Measurements from ENCODE around the gene ZNF521. TPM values are rescaled to one million over a fixed set of nuclear protein-coding genes. Genes with fewer than 3 reads are reported as not detected.

The ZNF521 gene
- total RNA-seq, 6 donors from 2014 or later = 4.7 to 37.7 (median 13.8) TPM

DNA sequence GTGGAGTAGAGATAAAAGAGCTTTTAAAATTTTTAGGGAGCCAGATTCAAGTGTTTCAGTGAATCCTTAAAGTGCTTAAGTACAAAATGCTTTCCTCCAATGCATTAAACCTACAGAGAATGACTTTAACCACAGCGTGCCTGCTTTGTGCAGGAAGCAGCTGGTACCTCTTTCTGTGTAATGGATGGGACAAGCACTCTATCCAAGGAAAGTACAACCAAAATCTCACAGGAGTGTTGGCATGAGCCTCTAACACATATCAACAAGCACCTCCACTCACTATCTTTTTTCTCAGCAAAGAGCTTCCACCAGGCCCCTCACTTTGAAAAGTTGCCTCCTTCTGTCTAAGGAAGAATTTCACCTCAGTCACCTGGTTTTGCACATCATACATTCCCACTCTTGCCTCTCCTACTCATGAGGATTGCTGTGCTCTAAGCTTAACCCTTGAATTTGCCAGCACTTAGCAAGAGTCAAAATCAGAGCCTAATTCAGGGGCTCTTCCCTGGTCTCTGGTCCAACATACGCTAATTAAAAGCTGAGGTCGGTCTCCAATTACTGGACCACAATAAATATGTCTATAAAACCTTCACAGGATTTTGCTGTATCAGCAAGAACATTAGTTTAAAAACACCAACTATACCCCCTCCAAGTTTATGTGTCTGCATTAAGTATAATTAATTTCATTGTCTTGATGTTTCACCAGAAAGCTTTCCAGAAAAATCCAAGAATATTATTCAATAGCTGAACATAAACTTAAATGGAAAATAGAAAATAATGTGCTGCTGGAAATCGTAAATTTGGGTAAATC, 68.9 kb downstream of the ZNF521 start:
- WGBS, 2 donors = 77 to 86% methylated on average over 4 of the region's 4 CpGs
- Histone ChIP-seq H3K9me3 (no peaks in the 10 kb centered on the region), H3K4me1 (peaks cover 4 to 18% (median 11%) of the 10 kb centered on the region in 4 donors), H3K36me3 (no peaks in the 10 kb centered on the region), H3K27ac (no peak overlapping the region), H3K27me3 (no peaks in the 10 kb centered on the region), H3K4me3 (no peak overlapping the region)
- ATAC-seq (ENCODE audit: low FRiP score in 2 of 2) (no peak), DNase-seq (no peak)
- TF ChIP-seq POLR2A (IDR thresholded peaks at IDR 0.05) = no peak

DNA sequence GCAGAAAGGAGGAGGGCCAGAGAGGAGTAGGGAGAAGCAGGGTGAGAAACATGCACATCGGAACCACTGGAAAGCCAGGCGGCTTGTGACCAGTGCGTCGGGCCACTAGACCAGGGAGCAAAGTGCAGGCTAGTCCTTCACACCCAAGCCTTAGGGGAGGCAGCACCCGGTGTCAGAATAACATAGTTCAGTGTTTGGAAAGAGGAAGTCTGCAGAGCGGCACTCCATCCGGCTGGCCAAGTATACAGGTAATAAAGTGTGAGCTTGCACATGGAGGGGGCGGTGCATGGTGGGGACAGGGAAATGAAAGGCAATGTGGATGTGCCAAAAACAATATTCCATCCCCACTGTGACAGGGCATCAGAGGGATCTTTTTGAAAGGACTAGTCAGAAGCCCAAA, 69.7 kb downstream of the ZNF521 start:
- 46 to 54% methylated on average over 8 of the region's 8 CpGs for WGBS, 2 donors
- peaks cover 4 to 18% (median 11%) of the 10 kb centered on the region in 4 donors for H3K4me1 ChIP-seq
- peak in 1 of 2 donors; percentile 25 for DNase-seq

DNA sequence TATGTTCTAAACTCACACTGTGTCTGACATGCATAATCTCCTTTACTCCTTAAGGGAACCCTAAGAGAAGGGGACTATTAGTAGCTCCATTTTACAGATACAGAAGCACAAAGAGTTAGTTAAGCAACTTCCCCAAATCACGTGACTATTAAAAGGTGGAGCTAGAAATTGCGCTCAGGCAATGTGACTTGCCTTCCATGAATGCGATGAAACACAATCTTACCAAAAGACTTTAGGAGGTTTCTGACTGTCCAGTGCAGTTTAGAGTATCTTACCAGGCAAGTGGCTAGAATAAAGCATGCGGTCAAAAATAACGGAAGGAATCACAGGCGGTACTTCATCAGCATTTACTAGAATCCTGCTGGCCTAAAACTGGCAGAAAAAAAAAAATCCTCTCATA, 70.4 kb downstream of the ZNF521 start:
- DNase-seq = no peak
- H3K27ac ChIP-seq = no peak overlapping the region

More for the DNA sequence above, 69.7 kb downstream of the ZNF521 start:
- Histone ChIP-seq H3K27ac (no peak overlapping the region), H3K27me3 (no peaks in the 10 kb centered on the region), H3K36me3 (no peaks in the 10 kb centered on the region), H3K9me3 (no peaks in the 10 kb centered on the region), H3K4me3 (no peak overlapping the region)
- ATAC-seq (ENCODE audit: low FRiP score in 2 of 2) = no peak
- TF ChIP-seq EP300 (IDR thresholded peaks at IDR 0.05) = no peak

DNA sequence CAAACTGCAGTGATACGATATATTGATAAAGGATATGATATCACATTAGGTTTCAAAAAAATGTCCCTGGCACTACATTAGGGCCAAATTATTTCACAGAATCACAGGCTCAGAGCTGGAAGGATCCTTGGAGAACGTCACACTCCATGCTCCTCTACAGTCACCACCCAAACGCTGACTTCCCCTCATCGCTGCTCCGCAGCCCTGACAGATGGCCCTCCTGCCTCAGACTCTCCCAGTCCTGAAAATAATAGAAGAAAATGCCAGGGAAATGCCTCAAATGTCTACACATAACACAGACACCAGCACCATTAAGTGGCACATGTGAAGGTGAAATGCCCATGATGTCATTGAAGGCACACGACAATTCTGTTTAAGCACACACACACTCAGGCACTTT, 72.0 kb downstream of the ZNF521 start:
- DNase-seq (no peak), ATAC-seq (ENCODE audit: low FRiP score in 2 of 2) (no peak)
- Histone ChIP-seq H3K27ac (no peak overlapping the region), H3K36me3 (no peaks in the 10 kb centered on the region), H3K27me3 (no peaks in the 10 kb centered on the region), H3K4me3 (no peak overlapping the region), H3K4me1 (peaks cover 4 to 18% (median 10%) of the 10 kb centered on the region in 4 donors), H3K9me3 (no peaks in the 10 kb centered on the region)
- TF ChIP-seq EP300 (IDR thresholded peaks at IDR 0.05) (no peak), POLR2A (IDR thresholded peaks at IDR 0.05) (no peak), POLR2AphosphoS5 (IDR thresholded peaks at IDR 0.05) (no peak)
- TF ChIP-seq, protein P1, sequence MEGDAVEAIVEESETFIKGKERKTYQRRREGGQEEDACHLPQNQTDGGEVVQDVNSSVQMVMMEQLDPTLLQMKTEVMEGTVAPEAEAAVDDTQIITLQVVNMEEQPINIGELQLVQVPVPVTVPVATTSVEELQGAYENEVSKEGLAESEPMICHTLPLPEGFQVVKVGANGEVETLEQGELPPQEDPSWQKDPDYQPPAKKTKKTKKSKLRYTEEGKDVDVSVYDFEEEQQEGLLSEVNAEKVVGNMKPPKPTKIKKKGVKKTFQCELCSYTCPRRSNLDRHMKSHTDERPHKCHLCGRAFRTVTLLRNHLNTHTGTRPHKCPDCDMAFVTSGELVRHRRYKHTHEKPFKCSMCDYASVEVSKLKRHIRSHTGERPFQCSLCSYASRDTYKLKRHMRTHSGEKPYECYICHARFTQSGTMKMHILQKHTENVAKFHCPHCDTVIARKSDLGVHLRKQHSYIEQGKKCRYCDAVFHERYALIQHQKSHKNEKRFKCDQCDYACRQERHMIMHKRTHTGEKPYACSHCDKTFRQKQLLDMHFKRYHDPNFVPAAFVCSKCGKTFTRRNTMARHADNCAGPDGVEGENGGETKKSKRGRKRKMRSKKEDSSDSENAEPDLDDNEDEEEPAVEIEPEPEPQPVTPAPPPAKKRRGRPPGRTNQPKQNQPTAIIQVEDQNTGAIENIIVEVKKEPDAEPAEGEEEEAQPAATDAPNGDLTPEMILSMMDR (IDR thresholded peaks at IDR 0.05) = no peak
- 77 to 79% methylated on average over 6 of the region's 6 CpGs for WGBS, 2 donors

More for the DNA sequence above, 70.4 kb downstream of the ZNF521 start:
- peaks cover 4 to 18% (median 11%) of the 10 kb centered on the region in 4 donors for H3K4me1 ChIP-seq
- WGBS, 2 donors = 78 to 80% methylated on average over 6 of the region's 6 CpGs
- no peak overlapping the region for H3K4me3 ChIP-seq
- no peaks in the 10 kb centered on the region for H3K36me3 ChIP-seq
- H3K27me3 ChIP-seq = no peaks in the 10 kb centered on the region
- no peak for ATAC-seq (ENCODE audit: low FRiP score in 2 of 2)
- no peaks in the 10 kb centered on the region for H3K9me3 ChIP-seq
- TF ChIP-seq POLR2AphosphoS5 (IDR thresholded peaks at IDR 0.05) (no peak), EP300 (IDR thresholded peaks at IDR 0.05) (no peak), POLR2A (IDR thresholded peaks at IDR 0.05) (no peak)
- TF ChIP-seq, protein P1 (IDR thresholded peaks at IDR 0.05) = no peak

DNA sequence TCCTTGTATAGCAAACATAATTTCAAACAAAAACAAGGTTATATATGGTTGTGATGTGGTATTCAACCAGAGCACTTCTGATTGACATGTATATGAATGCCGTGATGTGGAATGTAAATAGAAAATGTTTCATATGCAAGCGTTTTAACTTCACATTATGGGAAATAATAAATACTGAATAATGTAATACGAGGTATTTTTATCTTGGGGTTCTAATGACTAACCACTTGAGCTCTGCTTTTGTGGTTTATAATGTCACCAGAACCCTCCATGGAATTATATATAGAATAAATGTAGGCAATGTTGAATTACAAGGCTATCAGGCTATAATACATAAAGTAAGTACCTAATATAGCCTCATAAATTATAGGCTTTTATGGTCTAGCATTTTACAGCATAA, 72.4 kb downstream of the ZNF521 start:
- H3K9me3 ChIP-seq = no peaks in the 10 kb centered on the region
- H3K36me3 ChIP-seq = no peaks in the 10 kb centered on the region
- no peaks in the 10 kb centered on the region for H3K27me3 ChIP-seq
- H3K4me1 ChIP-seq = peaks cover 0 to 14% (median 9%) of the 10 kb centered on the region in 4 donors
- no peak overlapping the region for H3K27ac ChIP-seq
- TF ChIP-seq EP300 (IDR thresholded peaks at IDR 0.05) (no peak), POLR2AphosphoS5 (IDR thresholded peaks at IDR 0.05) (no peak), POLR2A (IDR thresholded peaks at IDR 0.05) (no peak)
- TF ChIP-seq, protein P1 (IDR thresholded peaks at IDR 0.05) = no peak
- no peak for DNase-seq
- 57 to 71% methylated on average over 3 of the region's 3 CpGs for WGBS, 2 donors
- H3K4me3 ChIP-seq = no peak overlapping the region
- ATAC-seq (ENCODE audit: low FRiP score in 2 of 2) = no peak

DNA sequence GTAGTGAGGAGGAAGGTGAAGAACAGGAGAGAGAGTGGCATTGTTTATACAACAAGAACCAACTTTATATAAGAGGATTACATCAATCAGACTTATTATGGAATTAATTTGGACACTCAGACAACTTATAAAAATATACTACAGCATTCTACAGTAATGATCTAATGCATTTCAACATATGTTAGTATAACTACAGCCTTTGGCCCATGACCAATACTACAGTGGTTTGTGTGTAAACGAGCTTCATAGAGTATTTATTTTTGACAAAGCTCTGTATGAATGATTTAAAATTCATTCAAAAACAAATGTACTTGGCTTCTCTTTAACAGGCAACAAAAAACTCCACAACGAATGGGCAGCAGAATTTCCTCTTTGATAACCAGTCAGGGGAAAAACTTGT, 72.8 kb downstream of the ZNF521 start:
- Histone ChIP-seq H3K36me3 (no peaks in the 10 kb centered on the region), H3K9me3 (no peaks in the 10 kb centered on the region), H3K27ac (no peak overlapping the region), H3K4me3 (no peak overlapping the region), H3K27me3 (no peaks in the 10 kb centered on the region), H3K4me1 (peaks cover 0 to 11% (median 5%) of the 10 kb centered on the region in 4 donors)
- ATAC-seq (ENCODE audit: low FRiP score in 2 of 2) (no peak), DNase-seq (no peak)
- WGBS, 2 donors = 14 to 25% methylated on average over 2 of the region's 2 CpGs
- no peak for TF ChIP-seq POLR2A (IDR thresholded peaks at IDR 0.05)

Data from upper lobe of left lung (tissue), 6 donors.